Natural killer cell (primary cell): ENCODE results near the gene VPS18. TPM values are rescaled to one million over a fixed set of nuclear protein-coding genes. Genes with fewer than 3 reads are reported as not detected.

ENCODE experiments used
- ATAC-seq, 3 donors: fragments of 150-1000 bp in 2 of 3; fragments of 200-7000 bp in 1 of 3; cut with Tn5 transposase; 1 replicate in 1 of 3; 2 replicates in 2 of 3; pipeline ENCODE4 v1.10.0; 2021; ENCODE audit warnings: mild to moderate bottlenecking in 2 of 3, moderate library complexity in 2 of 3
- DNase-seq, 2 donors: peaks; one replicate each; pipeline versions ENCODE4 v3.0.0 to v3.0.0-alpha.2; 2013 to 2021; ENCODE audit warnings: mixed read lengths in 1 of 2
- H3K27ac ChIP-seq: one replicate; pipeline ENCODE4 v1.5.1; 2013; ENCODE audit warnings: mild to moderate bottlenecking, low read length
- H3K27me3 ChIP-seq: one replicate; pipeline ENCODE4 v1.6.1; 2013; ENCODE audit warnings: low read length; ENCODE audit not compliant: control insufficient read depth, insufficient read depth
- H3K36me3 ChIP-seq: one replicate; pipeline ENCODE4 v1.6.1; 2013; ENCODE audit warnings: low read length; ENCODE audit not compliant: control insufficient read depth, insufficient read depth
- H3K4me1 ChIP-seq: one replicate; pipeline ENCODE4 v1.6.1; 2013; ENCODE audit warnings: low read length; ENCODE audit not compliant: control insufficient read depth, insufficient read depth
- H3K4me3 ChIP-seq: one replicate; pipeline ENCODE4 v1.5.1; 2013; ENCODE audit warnings: low read length
- H3K9me3 ChIP-seq: one replicate; pipeline ENCODE4 v1.6.1; 2013; ENCODE audit warnings: low read length; ENCODE audit not compliant: control insufficient read depth, insufficient read depth
- H3K27ac Mint-ChIP-seq, 2 donors: one replicate each; pipeline ENCODE4 v1.8.0; 2022; ENCODE audit warnings: mild to moderate bottlenecking in 2 of 2, mixed read lengths in 2 of 2, moderate library complexity in 1 of 2
- H3K27me3 Mint-ChIP-seq, 2 donors: one replicate each; pipeline ENCODE4 v1.8.0; 2022; ENCODE audit warnings: low read depth in 2 of 2, mixed read lengths in 2 of 2
- H3K36me3 Mint-ChIP-seq: one replicate; pipeline ENCODE4 v1.8.0; 2022; ENCODE audit warnings: mixed read lengths
- H3K4me1 Mint-ChIP-seq, 2 donors: one replicate each; pipeline ENCODE4 v1.8.0; 2022; ENCODE audit warnings: mixed read lengths in 2 of 2
- H3K4me3 Mint-ChIP-seq: one replicate; pipeline ENCODE4 v1.8.0; 2022; ENCODE audit warnings: mild to moderate bottlenecking, moderate library complexity, mixed read lengths
- H3K9me3 Mint-ChIP-seq, 2 donors: one replicate each; pipeline ENCODE4 v1.8.0; 2022; ENCODE audit warnings: mixed read lengths in 2 of 2
- CTCF ChIP-seq: fragments of 200-600 bp; IDR thresholded peaks from one replicate; pipeline ENCODE4 v1.8.0; 2022; ENCODE audit warnings: antibody characterized with exemption
- WGBS: methylation state at CpG from one replicate; pipeline ENCODE4 v1.1.7; 2013; ENCODE audit warnings: missing lambda C conversion rate; ENCODE audit not compliant: insufficient coverage; 5-methylcytosine and 5-hydroxymethylcytosine counted together
- intact Hi-C: fragments of 100-400 bp; cut with micrococcal nuclease; formaldehyde crosslinking; loops from one replicate; pipeline ENCODE4 v1.14.2; 2022
- total RNA-seq, 4 donors: library from RNA; stranded (reverse); fragments of 120-200 nt in 1 of 4; gene quantifications; one replicate each; pipeline versions ENCODE4 v1.2.3 to v1.2.4, GENCODE V29; 2013 to 2022

The VPS18 gene
- total RNA-seq, 3 donors from 2014 or later (not counting 1 experiment from before 2014, with no cell fraction given): 30.8 to 35.6 (median 34.1) TPM

GRCh38 chr15:40918799-40919392 lies 24.6 kb downstream of the VPS18 start:
- Histone ChIP-seq H3K9me3 (no peaks in the 10 kb centered on the region), H3K27ac (no peak overlapping the region), H3K36me3 (no peaks in the 10 kb centered on the region), H3K27me3 (no peaks in the 10 kb centered on the region), H3K4me3 (no peak overlapping the region), H3K4me1 (no peaks in the 10 kb centered on the region)
- DNase-seq (no peak), ATAC-seq (no peak)
- no peak overlapping the region for H3K4me3 Mint-ChIP-seq
- H3K27ac Mint-ChIP-seq: no peak overlapping the region
- no peaks in the 10 kb centered on the region for H3K9me3 Mint-ChIP-seq
- intact Hi-C loops: no loop called here
- 91% methylated on average over 19 of the region's 19 CpGs for WGBS
- TF ChIP-seq CTCF: no peak
- no peaks in the 10 kb centered on the region for H3K4me1 Mint-ChIP-seq
- H3K36me3 Mint-ChIP-seq: no peaks in the 10 kb centered on the region
- H3K27me3 Mint-ChIP-seq: peaks cover 7% of the 10 kb centered on the region in 2 donors

- H3K4me1 Mint-ChIP-seq: peaks cover 8 to 12% of the 10 kb centered on the region in 2 donors
- ATAC-seq: no peak
- H3K4me3 Mint-ChIP-seq: no peak overlapping the region
- no peaks in the 10 kb centered on the region for H3K36me3 Mint-ChIP-seq
- no peak overlapping the region for H3K27ac Mint-ChIP-seq
- peaks cover 15% of the 10 kb centered on the region for H3K4me1 ChIP-seq
- H3K9me3 ChIP-seq: no peaks in the 10 kb centered on the region
- peaks cover 11 to 26% of the 10 kb centered on the region in 2 donors for H3K27me3 Mint-ChIP-seq
- H3K9me3 Mint-ChIP-seq: no peaks in the 10 kb centered on the region
- no peak overlapping the region for H3K4me3 ChIP-seq
- H3K36me3 ChIP-seq: no peaks in the 10 kb centered on the region
- H3K27me3 ChIP-seq: peaks cover 12% of the 10 kb centered on the region
- WGBS: 53% methylated on average over 5 of the region's 5 CpGs
- DNase-seq: no peak
- TF ChIP-seq CTCF: no peak
- no peak overlapping the region for H3K27ac ChIP-seq
- intact Hi-C loops: no loop called here
Observed at GRCh38 chr15:40921949-40922607, 27.8 kb downstream of the VPS18 start.

- no peak for TF ChIP-seq CTCF
- intact Hi-C loops: no loop called here
- H3K4me3 Mint-ChIP-seq: no peak overlapping the region
- no peaks in the 10 kb centered on the region for H3K36me3 Mint-ChIP-seq
- 82% methylated on average over 10 of the region's 10 CpGs for WGBS
- H3K36me3 ChIP-seq: no peaks in the 10 kb centered on the region
- peaks cover 21% of the 10 kb centered on the region for H3K4me1 ChIP-seq
- no peak overlapping the region for H3K27ac ChIP-seq
- no peak overlapping the region for H3K27ac Mint-ChIP-seq
- H3K4me3 ChIP-seq: no peak overlapping the region
- DNase-seq (no peak), ATAC-seq (no peak)
- no peaks in the 10 kb centered on the region for H3K9me3 Mint-ChIP-seq
- H3K4me1 Mint-ChIP-seq: peaks cover 12 to 17% of the 10 kb centered on the region in 2 donors
- peaks cover 17% of the 10 kb centered on the region for H3K27me3 ChIP-seq
- peaks cover 15 to 30% of the 10 kb centered on the region in 2 donors for H3K27me3 Mint-ChIP-seq
- no peaks in the 10 kb centered on the region for H3K9me3 ChIP-seq
Observed at GRCh38 chr15:40922608-40923005, 28.4 kb downstream of the VPS18 start.
